Activated CD8-positive, alpha-beta T cell treated with anti-CD3 and anti-CD28 coated beads, Interleukin-2, amount 10 ng/mL, durations not matched to agents 7 days and 5 days (primary cell): ENCODE results near the gene MAGI2. TPM values are rescaled to one million over a fixed set of nuclear protein-coding genes. Genes with fewer than 3 reads are reported as not detected.
"Not testable (repeated sequence)": the region's sequence is repeated elsewhere in the genome, so short reads cannot be mapped to it uniquely, and the experiment has no call there.

ENCODE experiments used
- ATAC-seq: fragments of 150-1000 bp; cut with Tn5 transposase; one replicate; pipeline ENCODE4 v1.10.0; 2021; ENCODE audit warnings: moderate library complexity
- CTCF ChIA-PET: fragments of 350-600 bp; sonication (Branson Sonifier 250); formaldehyde crosslinking; loops from one replicate; lab custom pipeline; 2021; ENCODE audit warnings: antibody characterized with exemption; lab: Charles Lee
- POLR2A ChIA-PET: fragments of 350-600 bp; sonication (Branson Sonifier 250); formaldehyde crosslinking; loops from one replicate; lab custom pipeline; 2021; ENCODE audit warnings: antibody characterized with exemption; lab: Charles Lee
- DNase-seq: peaks from one replicate; pipeline ENCODE4 v3.0.0-alpha.2; 2020
- H3K27ac Mint-ChIP-seq: one replicate; pipeline ENCODE4 v1.8.0; 2021; ENCODE audit warnings: mild to moderate bottlenecking, mixed read lengths
- H3K27me3 Mint-ChIP-seq: one replicate; pipeline ENCODE4 v1.8.0; 2021; ENCODE audit warnings: low read depth, mixed read lengths
- H3K36me3 Mint-ChIP-seq: one replicate; pipeline ENCODE4 v1.8.0; 2021; ENCODE audit warnings: low read depth, mixed read lengths
- H3K4me1 Mint-ChIP-seq: one replicate; pipeline ENCODE4 v1.8.0; 2021; ENCODE audit warnings: low read depth, mixed read lengths
- H3K4me3 Mint-ChIP-seq: one replicate; pipeline ENCODE4 v1.8.0; 2021; ENCODE audit warnings: mild to moderate bottlenecking, mixed read lengths
- H3K9me3 Mint-ChIP-seq: one replicate; pipeline ENCODE4 v1.8.0; 2022; ENCODE audit warnings: mixed read lengths; ENCODE audit not compliant: insufficient read depth
- total RNA-seq, 2 experiments: library from RNA; stranded (reverse); gene quantifications; one replicate each; pipeline ENCODE4 v1.2.3, GENCODE V29; 2021

MAGI2 gene
- total RNA-seq, 2 experiments from 2014 or later, result 0.05 TPM; not detected in 1

DNA sequence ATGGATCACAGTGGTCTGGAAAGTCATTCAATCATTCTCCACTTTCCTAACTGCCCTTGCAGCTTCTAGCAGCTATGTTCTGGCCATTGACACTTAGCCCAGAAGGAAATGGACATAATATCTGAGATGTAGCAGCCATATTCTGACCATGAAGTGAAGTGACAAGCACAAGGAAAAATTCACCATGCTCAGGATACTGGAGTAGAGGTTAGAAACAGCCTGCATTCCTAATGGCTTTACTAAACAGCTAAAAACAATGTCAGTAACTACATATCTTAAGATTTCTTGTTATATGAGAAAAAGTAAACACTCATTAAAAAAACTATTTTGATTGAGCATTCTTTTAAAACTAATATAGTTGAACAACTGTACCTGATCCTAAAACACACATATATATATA, 443.8 kb downstream of the MAGI2 start:
- Mint-ChIP-seq H3K36me3 (no peaks in the 10 kb centered on the region), H3K27me3 (no peaks in the 10 kb centered on the region), H3K4me3 (no peak overlapping the region), H3K9me3 (peaks cover 4% of the 10 kb centered on the region), H3K4me1 (no peaks in the 10 kb centered on the region), H3K27ac (no peak overlapping the region)
- CTCF ChIA-PET, result no interaction called here
- DNase-seq (no peak), ATAC-seq (no peak)
- POLR2A ChIA-PET, result no interaction called here

DNA sequence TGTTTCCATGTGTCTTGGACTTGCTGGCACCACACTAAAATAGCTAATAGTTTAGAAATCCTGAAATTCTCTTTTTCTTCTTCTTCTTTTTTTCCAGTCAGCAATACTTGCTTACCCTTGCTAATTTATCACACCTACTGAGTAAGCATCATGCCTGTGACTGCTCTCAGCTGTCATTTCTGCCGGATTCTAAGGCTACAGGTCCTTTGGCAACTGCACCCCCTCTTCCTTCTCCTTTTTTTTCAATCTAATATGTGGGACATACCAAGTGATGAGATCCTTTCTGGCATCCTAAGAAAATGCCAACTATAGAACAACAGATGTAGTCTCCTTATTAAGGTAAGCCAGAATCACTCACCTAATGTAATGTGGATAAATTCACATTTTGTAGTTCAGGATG, 444.7 kb downstream of the MAGI2 start:
- ChIA-PET CTCF (no interaction called here), POLR2A (no interaction called here)
- ATAC-seq (no peak), DNase-seq (no peak)
- Mint-ChIP-seq H3K27ac (no peak overlapping the region), H3K4me1 (no peaks in the 10 kb centered on the region), H3K4me3 (no peak overlapping the region), H3K9me3 (no peaks in the 10 kb centered on the region), H3K36me3 (no peaks in the 10 kb centered on the region), H3K27me3 (no peaks in the 10 kb centered on the region)

DNA sequence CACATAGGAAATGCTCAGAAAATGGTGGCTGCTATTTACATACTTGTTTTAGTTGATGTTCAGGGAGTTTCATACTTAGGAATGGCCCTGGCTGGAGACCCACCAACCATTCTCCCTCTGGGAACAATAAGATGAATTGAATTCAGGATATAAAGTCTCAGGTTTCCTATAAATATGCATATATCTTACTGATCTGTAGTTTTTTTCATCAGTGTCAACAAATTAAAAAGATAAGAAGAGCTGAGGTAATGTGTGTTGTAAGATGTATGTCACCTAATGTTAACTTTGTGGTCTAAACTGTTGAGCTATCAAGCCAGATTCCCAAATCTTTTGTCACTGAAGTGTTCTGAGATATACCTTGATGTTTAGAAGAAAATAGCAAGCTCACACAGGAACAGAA, 457.5 kb downstream of the MAGI2 start:
- H3K36me3 Mint-ChIP-seq, result no peaks in the 10 kb centered on the region
- no peaks in the 10 kb centered on the region for H3K27me3 Mint-ChIP-seq
- peaks cover 4% of the 10 kb centered on the region for H3K9me3 Mint-ChIP-seq
- no peak overlapping the region for H3K4me3 Mint-ChIP-seq
- ATAC-seq, result no peak
- DNase-seq, result no peak
- peaks cover 7% of the 10 kb centered on the region for H3K4me1 Mint-ChIP-seq
- H3K27ac Mint-ChIP-seq, result no peak overlapping the region
- ChIA-PET CTCF (no interaction called here), POLR2A (no interaction called here)

DNA sequence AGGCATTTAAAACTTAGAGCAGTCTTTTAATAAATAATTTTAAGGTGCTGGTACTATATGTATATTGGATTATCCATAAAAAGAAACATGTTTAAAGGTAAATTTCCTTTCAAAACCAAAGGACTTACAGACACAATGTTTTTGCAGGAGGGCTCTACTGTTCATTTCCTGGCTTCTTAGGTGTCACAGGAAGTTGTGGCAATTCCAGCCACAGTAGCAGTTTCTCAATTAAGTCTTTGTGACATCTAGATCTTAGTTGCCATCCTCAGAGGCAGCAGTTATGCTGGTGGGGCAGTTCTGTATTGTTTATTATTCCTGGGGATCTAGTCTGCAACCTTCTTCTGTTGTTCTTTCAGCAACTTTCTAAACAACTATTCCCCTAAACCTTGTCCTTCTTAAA, 460.1 kb downstream of the MAGI2 start:
- no peaks in the 10 kb centered on the region for H3K9me3 Mint-ChIP-seq
- no peak for DNase-seq
- H3K4me3 Mint-ChIP-seq, result no peak overlapping the region
- ChIA-PET POLR2A (no interaction called here), CTCF (no interaction called here)
- no peaks in the 10 kb centered on the region for H3K27me3 Mint-ChIP-seq
- no peak for ATAC-seq
- H3K27ac Mint-ChIP-seq, result no peak overlapping the region
- peaks cover 7% of the 10 kb centered on the region for H3K4me1 Mint-ChIP-seq
- no peaks in the 10 kb centered on the region for H3K36me3 Mint-ChIP-seq

DNA sequence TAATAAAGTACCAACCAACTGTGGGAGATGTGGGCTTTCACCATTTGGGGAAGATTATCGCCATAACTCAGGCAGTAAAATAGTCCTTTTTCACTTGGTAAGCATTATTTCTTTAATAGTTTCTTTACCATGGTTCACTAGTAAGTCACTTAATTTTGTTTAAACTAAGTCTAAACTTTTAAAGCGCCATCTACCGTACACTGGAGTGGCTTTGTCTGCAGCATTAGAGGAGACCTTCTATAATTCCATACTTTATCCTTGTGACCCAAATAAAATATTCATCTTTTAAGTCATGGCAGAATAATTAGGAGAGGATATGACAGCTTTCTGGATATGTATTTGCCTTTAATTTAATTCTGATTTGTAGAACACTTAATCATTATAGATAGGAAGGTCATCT, 468.0 kb downstream of the MAGI2 start:
- POLR2A ChIA-PET, result no interaction called here
- no peaks in the 10 kb centered on the region for H3K27me3 Mint-ChIP-seq
- H3K9me3 Mint-ChIP-seq, result peaks cover 4% of the 10 kb centered on the region
- DNase-seq, result no peak
- CTCF ChIA-PET, result no interaction called here
- no peaks in the 10 kb centered on the region for H3K4me1 Mint-ChIP-seq
- ATAC-seq, result no peak
- H3K36me3 Mint-ChIP-seq, result no peaks in the 10 kb centered on the region
- H3K27ac Mint-ChIP-seq, result no peak overlapping the region
- H3K4me3 Mint-ChIP-seq, result no peak overlapping the region

DNA sequence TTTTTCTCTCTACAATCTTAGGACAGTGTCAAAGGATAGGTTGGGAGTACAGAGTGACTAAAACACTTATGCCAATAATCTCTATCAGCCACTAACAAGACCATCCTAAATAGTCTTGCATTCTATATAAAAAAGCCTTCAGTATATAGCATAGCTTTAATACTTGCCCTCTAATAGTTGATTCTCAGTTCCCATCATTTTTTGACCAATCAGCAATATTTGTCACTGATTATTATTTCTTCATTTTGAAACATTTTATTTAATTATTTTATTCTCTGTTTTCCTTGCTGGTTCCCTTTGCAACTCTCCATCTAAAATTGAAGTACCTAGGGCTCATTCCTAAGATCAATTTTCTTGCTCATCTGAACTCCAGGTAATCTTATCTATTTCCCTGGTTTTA, 470.0 kb downstream of the MAGI2 start:
- ATAC-seq, result no peak

DNA sequence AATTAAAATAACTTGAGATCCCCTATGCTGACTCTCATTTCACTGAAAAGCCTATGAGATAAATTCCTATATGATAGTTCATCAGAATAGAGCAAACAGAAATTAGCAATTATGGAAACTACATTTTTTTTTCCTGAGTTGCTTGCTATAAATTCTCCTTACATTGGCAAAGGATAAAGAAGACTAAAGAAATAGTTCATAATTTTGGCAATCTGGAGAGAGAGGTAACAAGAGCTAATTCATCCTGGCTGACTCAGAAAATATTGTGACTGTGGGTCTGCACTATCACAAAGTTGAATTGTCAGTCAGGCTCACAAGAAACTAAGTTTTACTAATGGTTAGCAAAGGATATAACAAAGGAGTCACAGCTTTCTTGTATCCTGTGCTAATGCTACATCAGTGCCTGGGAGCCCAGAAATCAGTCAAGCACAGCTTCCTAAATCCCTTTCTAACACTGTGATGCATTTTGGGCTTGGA, 483.0 kb downstream of the MAGI2 start:
- Mint-ChIP-seq H3K9me3 (peaks cover 4% of the 10 kb centered on the region), H3K36me3 (no peaks in the 10 kb centered on the region)

More for the DNA sequence above, 470.0 kb downstream of the MAGI2 start:
- Mint-ChIP-seq H3K27me3 (no peaks in the 10 kb centered on the region), H3K9me3 (peaks cover 4% of the 10 kb centered on the region), H3K36me3 (no peaks in the 10 kb centered on the region), H3K4me1 (no peaks in the 10 kb centered on the region), H3K4me3 (no peak overlapping the region), H3K27ac (no peak overlapping the region)
- ChIA-PET POLR2A (no interaction called here), CTCF (no interaction called here)
- no peak for DNase-seq

DNA sequence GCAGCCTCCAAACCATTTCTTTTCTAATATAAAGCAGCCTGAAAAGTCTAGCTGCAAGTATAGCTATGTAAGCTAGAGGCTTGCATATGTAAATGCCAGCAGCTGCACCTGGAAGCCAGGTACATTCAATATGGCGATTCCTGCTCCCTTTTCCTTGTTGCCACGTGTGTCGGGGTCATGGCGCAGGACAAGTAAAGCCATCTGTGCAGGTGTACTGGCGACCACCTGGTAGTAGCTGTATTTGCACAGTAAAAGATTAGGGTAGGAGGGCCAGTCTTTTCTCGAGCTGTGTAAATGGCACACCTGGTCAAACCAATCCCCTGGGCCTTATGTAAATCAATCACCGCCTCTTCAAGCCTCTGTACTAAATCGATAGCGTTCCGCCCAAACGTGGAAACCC, 484.5 kb downstream of the MAGI2 start:
- no peak for ATAC-seq
- Mint-ChIP-seq H3K36me3 (no peaks in the 10 kb centered on the region), H3K4me3 (no peak overlapping the region), H3K4me1 (no peaks in the 10 kb centered on the region), H3K27ac (no peak overlapping the region), H3K27me3 (no peaks in the 10 kb centered on the region), H3K9me3 (peaks cover 4% of the 10 kb centered on the region)
- POLR2A ChIA-PET, result no interaction called here
- DNase-seq, result no peak
- CTCF ChIA-PET, result no interaction called here

More for the DNA sequence above, 483.0 kb downstream of the MAGI2 start:
- Mint-ChIP-seq H3K4me1 (no peaks in the 10 kb centered on the region), H3K27ac (no peak overlapping the region), H3K4me3 (no peak overlapping the region), H3K27me3 (no peaks in the 10 kb centered on the region)
- no peak for DNase-seq
- ChIA-PET POLR2A (no interaction called here), CTCF (no interaction called here)
- ATAC-seq, result no peak

DNA sequence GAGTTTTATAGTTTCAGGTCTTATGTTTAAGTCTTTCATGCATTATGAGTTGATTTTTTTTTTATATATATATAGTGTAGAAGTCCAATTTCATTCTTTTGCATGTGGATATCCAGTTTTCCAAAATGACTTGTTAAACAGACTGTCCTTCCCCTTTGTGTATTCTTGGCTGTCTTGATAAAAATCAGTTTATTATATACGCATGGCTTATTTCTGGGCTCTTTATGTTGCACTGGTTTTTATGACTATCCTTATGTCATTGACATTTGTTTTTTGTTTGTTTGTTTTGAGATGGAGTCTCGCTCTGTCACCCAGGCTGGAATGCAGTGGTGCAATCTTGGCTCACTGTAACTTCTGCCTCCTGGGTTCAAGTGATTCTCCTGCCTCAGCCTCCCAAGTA, 485.9 kb downstream of the MAGI2 start:
- H3K27me3 Mint-ChIP-seq, ATAC-seq, CTCF ChIA-PET, H3K9me3 Mint-ChIP-seq, H3K4me1 Mint-ChIP-seq, DNase-seq, H3K4me3 Mint-ChIP-seq, H3K27ac Mint-ChIP-seq, H3K36me3 Mint-ChIP-seq, POLR2A ChIA-PET: not testable (repeated sequence)

DNA sequence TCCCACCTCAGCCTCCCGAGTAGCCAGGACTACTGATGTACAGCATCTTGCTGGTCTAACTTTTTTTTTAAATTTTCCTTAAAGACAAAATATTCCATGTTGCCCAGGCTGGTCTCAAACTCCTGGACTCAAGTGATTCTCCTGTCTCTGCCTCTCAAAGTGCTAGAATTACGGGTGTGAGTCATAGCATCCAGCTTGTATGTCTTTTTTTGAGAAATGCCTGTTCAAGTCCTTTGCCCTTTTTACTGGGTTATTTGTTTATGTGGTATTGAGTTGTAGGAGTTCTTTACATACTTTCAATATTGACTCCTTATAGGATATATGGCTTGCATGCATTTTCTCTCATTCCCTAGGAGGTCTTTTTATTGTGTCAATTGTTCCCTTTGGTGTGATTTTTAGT, 486.4 kb downstream of the MAGI2 start:
- no peaks in the 10 kb centered on the region for H3K4me1 Mint-ChIP-seq
- peaks cover 4% of the 10 kb centered on the region for H3K9me3 Mint-ChIP-seq
- no peak overlapping the region for H3K4me3 Mint-ChIP-seq
- H3K27ac Mint-ChIP-seq, result no peak overlapping the region
- H3K27me3 Mint-ChIP-seq, result no peaks in the 10 kb centered on the region
- ChIA-PET CTCF (no interaction called here), POLR2A (no interaction called here)
- ATAC-seq, result no peak
- H3K36me3 Mint-ChIP-seq, result no peaks in the 10 kb centered on the region
- DNase-seq, result no peak

DNA sequence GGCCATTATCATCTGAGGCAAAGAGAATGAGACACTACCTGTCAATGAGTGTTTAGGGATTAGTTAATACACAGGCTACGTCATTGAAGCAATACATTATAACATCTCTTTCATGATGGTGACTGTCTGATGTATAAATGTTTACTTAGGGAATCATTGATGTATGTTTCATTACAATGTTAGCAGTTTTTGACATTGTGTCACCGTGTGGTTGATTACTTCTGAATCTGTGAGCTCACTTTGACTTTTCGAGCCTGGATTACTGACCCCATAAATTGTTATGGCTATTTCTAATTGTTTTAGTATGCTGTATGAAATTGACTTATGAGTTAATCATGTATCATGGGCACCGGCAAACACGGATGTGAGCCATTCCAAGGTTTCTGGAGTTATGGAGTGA, 494.0 kb downstream of the MAGI2 start:
- Mint-ChIP-seq H3K27me3 (no peaks in the 10 kb centered on the region), H3K4me1 (no peaks in the 10 kb centered on the region), H3K9me3 (no peaks in the 10 kb centered on the region), H3K27ac (no peak overlapping the region), H3K4me3 (no peak overlapping the region), H3K36me3 (no peaks in the 10 kb centered on the region)
- DNase-seq (no peak), ATAC-seq (no peak)
- CTCF ChIA-PET, result no interaction called here
- POLR2A ChIA-PET, result no interaction called here

DNA sequence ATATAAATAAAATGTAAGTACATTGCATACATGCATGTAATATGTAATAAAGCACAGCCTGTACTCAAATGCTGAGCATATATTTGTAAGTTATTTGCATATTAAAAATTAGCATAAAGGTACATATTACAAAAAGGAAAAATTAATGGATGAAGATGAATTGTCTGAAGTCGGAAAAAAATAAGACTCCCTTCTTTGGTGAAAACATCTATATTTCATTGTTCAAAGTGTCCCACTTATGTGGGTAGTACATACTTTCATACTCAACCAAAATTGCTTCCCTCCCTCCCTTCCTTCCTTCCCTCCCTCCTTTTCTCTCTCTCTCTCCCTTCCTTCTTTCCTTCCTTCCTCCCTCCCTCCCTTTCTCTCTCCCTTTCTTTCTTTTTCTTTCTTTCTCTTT, 498.1 kb downstream of the MAGI2 start:
- Mint-ChIP-seq H3K36me3 (no peaks in the 10 kb centered on the region), H3K27ac (no peak overlapping the region), H3K4me3 (no peak overlapping the region), H3K9me3 (no peaks in the 10 kb centered on the region), H3K4me1 (no peaks in the 10 kb centered on the region), H3K27me3 (no peaks in the 10 kb centered on the region)
- DNase-seq (no peak), ATAC-seq (no peak)
- ChIA-PET CTCF (no interaction called here), POLR2A (no interaction called here)

DNA sequence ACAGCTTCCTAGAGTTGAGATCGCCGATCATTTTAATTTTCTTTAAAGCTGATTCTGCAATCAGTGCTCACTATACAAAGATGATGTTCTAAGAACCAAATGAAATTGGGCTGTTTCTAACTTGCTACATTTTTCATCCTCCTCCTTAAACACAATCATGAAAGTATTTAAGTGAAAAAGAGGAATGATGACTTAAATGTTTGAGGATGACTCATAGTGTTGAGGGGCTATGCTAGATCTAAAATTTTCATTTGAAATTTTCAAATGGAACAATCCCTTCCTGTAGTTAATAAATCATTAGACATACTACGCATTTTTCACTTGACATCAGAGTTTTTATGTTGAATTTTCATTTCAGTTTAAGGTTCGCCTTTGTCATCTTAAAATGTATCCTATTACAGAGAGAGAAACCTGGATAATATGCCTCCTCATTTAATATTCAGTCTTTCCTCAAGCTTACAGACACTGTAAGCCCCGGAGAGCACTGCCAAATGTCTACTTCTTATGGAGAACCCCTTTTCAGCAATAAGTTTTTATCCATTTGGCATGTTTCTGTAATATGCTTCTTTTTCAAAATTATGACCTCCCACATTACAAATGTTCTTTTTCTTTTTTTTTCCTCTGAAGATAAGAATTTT, 499.6 kb downstream of the MAGI2 start:
- H3K4me3 Mint-ChIP-seq, result no peak overlapping the region
- no peaks in the 10 kb centered on the region for H3K4me1 Mint-ChIP-seq
- CTCF ChIA-PET, result no interaction called here
- no peaks in the 10 kb centered on the region for H3K9me3 Mint-ChIP-seq
- POLR2A ChIA-PET, result no interaction called here
- no peak for DNase-seq
- no peak for ATAC-seq
- no peaks in the 10 kb centered on the region for H3K36me3 Mint-ChIP-seq
- no peaks in the 10 kb centered on the region for H3K27me3 Mint-ChIP-seq
- H3K27ac Mint-ChIP-seq, result no peak overlapping the region
